ENCODE measurements around the gene PLEKHJ1.

PLEKHJ1 gene

GRCh38 chr19:2273356-2274184 lies 37.4 kb upstream of the PLEKHJ1 start:
- no peak for DNase-seq (ENCODE audit: low read depth)
- peak; percentile 93 for TF ChIP-seq CTCF (IDR thresholded peaks at IDR 0.05; ENCODE audit: control insufficient read depth, extremely low read depth, insufficient read depth)
- peak overlapping the region; percentile 45 for H3K4me3 ChIP-seq (ENCODE audit: low read depth, low read length)

- DNase-seq (ENCODE audit: low read depth) = no peak
- H3K4me3 ChIP-seq (ENCODE audit: low read depth, low read length) = peak overlapping the region; percentile 93
- no peak for TF ChIP-seq CTCF (IDR thresholded peaks at IDR 0.05; ENCODE audit: control insufficient read depth, extremely low read depth, insufficient read depth)
Measured at GRCh38 chr19:2271234-2272103, 35.3 kb upstream of the PLEKHJ1 start.

- no peak for DNase-seq (ENCODE audit: low read depth)
- TF ChIP-seq CTCF (IDR thresholded peaks at IDR 0.05; ENCODE audit: control insufficient read depth, extremely low read depth, insufficient read depth) = no peak
- peak overlapping the region; percentile 93 for H3K4me3 ChIP-seq (ENCODE audit: low read depth, low read length)
Measured at GRCh38 chr19:2270423-2271233, 34.5 kb upstream of the PLEKHJ1 start.

- no peak for TF ChIP-seq CTCF (IDR thresholded peaks at IDR 0.05; ENCODE audit: control insufficient read depth, extremely low read depth, insufficient read depth)
- H3K4me3 ChIP-seq (ENCODE audit: low read depth, low read length) = peak overlapping the region; percentile 93
- DNase-seq (ENCODE audit: low read depth) = no peak
Measured at GRCh38 chr19:2270157-2270422, 34.0 kb upstream of the PLEKHJ1 start.

- no peak for TF ChIP-seq CTCF (IDR thresholded peaks at IDR 0.05; ENCODE audit: control insufficient read depth, extremely low read depth, insufficient read depth)
- peak overlapping the region; percentile 93 for H3K4me3 ChIP-seq (ENCODE audit: low read depth, low read length)
- DNase-seq (ENCODE audit: low read depth) = peak; percentile 76
Measured at GRCh38 chr19:2269244-2270156, 33.4 kb upstream of the PLEKHJ1 start.

GRCh38 chr19:2268861-2269243 lies 32.7 kb upstream of the PLEKHJ1 start:
- H3K4me3 ChIP-seq (ENCODE audit: low read depth, low read length) = peak overlapping the region; percentile 93
- DNase-seq (ENCODE audit: low read depth) = no peak
- no peak for TF ChIP-seq CTCF (IDR thresholded peaks at IDR 0.05; ENCODE audit: control insufficient read depth, extremely low read depth, insufficient read depth)

Measured in LNCaP clone FGC (cell line).